Gastrocnemius medialis (tissue), 4 donors: ENCODE measurements around the gene PGAP6. TPM values are rescaled to one million over a fixed set of nuclear protein-coding genes. Genes with fewer than 3 reads are reported as not detected.
"Not testable (repeated sequence)": the region's sequence is repeated elsewhere in the genome, so short reads cannot be mapped to it uniquely, and the experiment has no call there.

Experiments used
- ATAC-seq, 2 donors: fragments of 150-250 bp; one replicate each; pipeline ENCODE4 v1.9.1; 2016
- DNase-seq, 2 donors: peaks; one replicate each; pipeline ENCODE4 v3.0.0-alpha.2; 2019
- H3K27ac ChIP-seq, 4 donors: fragments of 200-600 bp; sonication (generic); 1 replicate in 1 of 4; 2 replicates in 3 of 4; pipeline ENCODE4 v1.5.1; 2016 to 2018; ENCODE audit warnings: mild to moderate bottlenecking in 2 of 4, moderate library complexity in 1 of 4
- H3K27me3 ChIP-seq, 3 donors: fragments of 200-600 bp; sonication (generic) in 2 of 3; 1 replicate in 1 of 3; 2 replicates in 2 of 3; pipeline versions ENCODE4 v1.5.1 to v1.6.0; 2016 to 2019; ENCODE audit warnings: mild to moderate bottlenecking in 1 of 3, moderate library complexity in 1 of 3
- H3K36me3 ChIP-seq, 2 donors: fragments of 200-600 bp; sonication (generic) in 1 of 2; one replicate each; pipeline ENCODE4 v1.5.1; 2017 to 2018
- H3K4me1 ChIP-seq, 2 donors: fragments of 200-600 bp; sonication (generic) in 1 of 2; one replicate each; pipeline ENCODE4 v1.5.1; 2016 to 2017; ENCODE audit warnings: mild to moderate bottlenecking in 2 of 2
- H3K4me3 ChIP-seq, 4 donors: fragments of 200-600 bp; sonication (generic) in 3 of 4; 1 replicate in 1 of 4; 2 replicates in 3 of 4; pipeline ENCODE4 v1.5.1; 2016 to 2019; ENCODE audit warnings: mild to moderate bottlenecking in 2 of 4
- H3K9me3 ChIP-seq, 3 donors: fragments of 200-600 bp; sonication (generic) in 2 of 3; 1 replicate in 1 of 3; 2 replicates in 2 of 3; pipeline ENCODE4 v1.5.1; 2016 to 2019
- CTCF ChIP-seq, 5 experiments: fragments of 450-650 bp in 3 of 5; fragments of 200-600 bp in 2 of 5; sonication (generic) in 2 of 5; IDR thresholded peaks in 4 of 5; conservative IDR thresholded peaks in 1 of 5; 1 replicate in 4 of 5; 2 replicates in 1 of 5; pipeline ENCODE4 v1.5.1; 2016 to 2019; ENCODE audit warnings: antibody characterized with exemption in 5 of 5, mild to moderate bottlenecking in 3 of 5, moderate library complexity in 3 of 5
- POLR2A ChIP-seq, 2 donors: fragments of 450-650 bp; IDR thresholded peaks; one replicate each; pipeline ENCODE4 v1.6.1; 2017; ENCODE audit warnings: antibody characterized with exemption in 2 of 2, mild to moderate bottlenecking in 2 of 2, moderate library complexity in 2 of 2
- in situ Hi-C, 4 donors: fragments of 200-750 bp; cut with MboI; loops; one replicate each; pipeline versions ENCODE4 v1.15.0 to v1.8.0; 2017; ENCODE audit warnings: low sequenced_read_pairs in 4 of 4
- intact Hi-C: fragments of 100-400 bp; cut with DNase I; formaldehyde crosslinking; loops from one replicate; pipeline ENCODE4 v1.15.1; 2023; ENCODE audit warnings: low total_unique reads
- total RNA-seq, 4 donors: library from RNA; depleted of rRNA; stranded (reverse); fragments of >200 nt; gene quantifications; one replicate each; pipeline versions ENCODE4 v1.1.0 to v1.2.3, GENCODE V29; 2016

PGAP6 gene
- total RNA-seq, 4 donors from 2014 or later = 31.5 to 63.3 (median 50.8) TPM

DNA sequence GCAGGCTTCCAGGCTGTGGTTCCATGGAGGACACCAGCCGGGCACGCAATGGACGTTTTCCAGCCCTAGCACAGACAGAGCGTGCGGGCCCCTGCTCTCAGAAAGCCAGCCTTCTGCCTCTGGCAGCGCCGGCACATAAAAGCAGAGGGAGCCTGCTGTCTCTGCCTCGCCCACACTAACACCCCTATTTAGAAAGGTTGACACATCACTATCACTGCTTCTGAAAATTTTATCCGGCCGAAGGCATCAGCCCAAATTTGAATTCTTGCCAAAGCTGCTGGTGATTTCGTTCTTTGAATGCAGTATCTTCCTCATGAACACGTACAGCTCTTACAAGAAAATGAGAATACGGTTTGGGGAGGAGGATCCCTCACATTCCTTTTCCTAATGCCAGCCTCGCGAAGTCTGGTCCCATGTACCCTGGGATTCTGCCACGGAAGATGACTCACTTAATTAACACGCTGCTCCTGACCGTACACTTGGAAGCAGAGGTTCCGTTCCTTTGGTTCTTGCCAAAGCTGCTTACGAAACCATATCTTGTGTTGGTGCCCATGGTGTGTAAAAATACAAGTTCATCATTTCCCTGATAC, 42.4 kb upstream of the PGAP6 start:
- Histone ChIP-seq H3K27ac (peak overlapping the region; percentile 93 to 100 (median 99)), H3K4me1 (peaks cover 36 to 39% of the 10 kb centered on the region in 2 donors), H3K36me3 (no peaks in the 10 kb centered on the region), H3K4me3 (peak overlapping the region; percentile 62 to 76 (median 70)), H3K9me3 (no peaks in the 10 kb centered on the region), H3K27me3 (no peaks in the 10 kb centered on the region)
- intact Hi-C loops = loop anchor here (1.0 to 2.0 kb wide), 3 partner anchors 22 to 111 kb away; partner anchors contain the start of gene CAPN15
- TF ChIP-seq POLR2A (IDR thresholded peaks at IDR 0.05) = peak; percentile 90
- no peak for TF ChIP-seq CTCF (IDR thresholded peaks at IDR 0.05 in 4 of 5, conservative IDR thresholded peaks at IDR 0.05 in 1 of 5)
- peak; percentile 93 to 94 for DNase-seq
- in situ Hi-C loops = no loop called here
- peak; percentile 84 to 85 for ATAC-seq

GRCh38 chr16:422179-422578, 40.4 kb upstream of the PGAP6 start:
- H3K9me3 ChIP-seq, intact Hi-C loops, H3K4me3 ChIP-seq, ATAC-seq, DNase-seq, in situ Hi-C loops, H3K36me3 ChIP-seq, H3K27me3 ChIP-seq, H3K27ac ChIP-seq: not testable (repeated sequence)
- H3K4me1 ChIP-seq = peaks cover 17 to 19% of the 10 kb centered on the region in 2 donors

GRCh38 chr16:415170-415498, 33.4 kb upstream of the PGAP6 start:
- H3K4me3 ChIP-seq, H3K4me1 ChIP-seq, DNase-seq, H3K27me3 ChIP-seq, H3K36me3 ChIP-seq, intact Hi-C loops, H3K9me3 ChIP-seq, in situ Hi-C loops, ATAC-seq, H3K27ac ChIP-seq: not testable (repeated sequence)

DNA sequence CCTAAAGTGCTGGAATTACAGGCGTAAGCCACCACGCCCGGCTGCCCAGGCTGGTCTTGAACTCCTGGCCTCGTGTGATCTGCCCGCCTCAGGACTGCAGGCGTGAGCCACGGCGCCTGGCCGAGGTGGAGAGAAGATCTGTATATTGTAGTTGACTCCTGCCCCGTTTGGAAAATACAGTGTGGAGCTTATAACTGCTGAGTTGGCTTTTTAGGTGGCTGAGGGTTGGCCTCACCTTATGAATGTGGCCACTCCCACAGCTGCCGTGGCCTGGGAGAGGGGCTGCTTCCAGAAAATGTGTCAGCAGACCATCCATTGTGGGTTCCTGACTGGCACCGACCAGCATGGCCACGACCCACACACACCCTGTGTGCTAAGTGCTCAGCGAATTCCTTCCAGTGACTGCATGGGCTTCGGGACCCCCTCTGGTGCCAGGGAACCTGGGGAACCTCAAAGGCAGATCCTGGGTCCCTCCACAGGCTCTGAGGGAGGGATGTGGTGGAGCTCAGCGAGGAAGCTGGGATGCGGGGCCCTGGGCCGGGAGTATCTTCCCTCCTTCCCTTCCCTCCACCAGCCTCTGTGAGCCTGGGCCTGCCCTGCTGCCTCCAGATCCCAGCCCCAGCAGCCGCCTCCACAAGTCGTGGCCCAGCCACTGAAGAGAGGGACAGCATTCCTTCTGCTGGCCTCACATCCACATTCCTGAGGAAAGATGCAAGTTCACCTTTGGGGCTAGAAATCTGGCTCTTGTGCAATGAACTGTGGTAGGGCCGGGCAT, 32.8 kb upstream of the PGAP6 start:
- no peak for DNase-seq
- TF ChIP-seq POLR2A (IDR thresholded peaks at IDR 0.05) = no peak
- no peak for TF ChIP-seq CTCF (IDR thresholded peaks at IDR 0.05 in 4 of 5, conservative IDR thresholded peaks at IDR 0.05 in 1 of 5)
- no peak overlapping the region for H3K4me3 ChIP-seq
- H3K9me3 ChIP-seq = no peaks in the 10 kb centered on the region
- in situ Hi-C loops (no loop called here), intact Hi-C loops (no loop called here)
- H3K27me3 ChIP-seq = no peaks in the 10 kb centered on the region
- peaks cover 0 to 6% of the 10 kb centered on the region in 2 donors for H3K36me3 ChIP-seq
- ATAC-seq = no peak
- no peaks in the 10 kb centered on the region for H3K4me1 ChIP-seq
- H3K27ac ChIP-seq = no peak overlapping the region

- H3K36me3 ChIP-seq = peaks cover 0 to 6% of the 10 kb centered on the region in 2 donors
- no peak for ATAC-seq
- no peaks in the 10 kb centered on the region for H3K4me1 ChIP-seq
- H3K27ac ChIP-seq = no peak overlapping the region
- no peaks in the 10 kb centered on the region for H3K27me3 ChIP-seq
- intact Hi-C loops = no loop called here
- no peak for DNase-seq
- no peaks in the 10 kb centered on the region for H3K9me3 ChIP-seq
- in situ Hi-C loops = no loop called here
- no peak overlapping the region for H3K4me3 ChIP-seq
- TF ChIP-seq CTCF (IDR thresholded peaks at IDR 0.05 in 4 of 5, conservative IDR thresholded peaks at IDR 0.05 in 1 of 5) = no peak
- TF ChIP-seq POLR2A (IDR thresholded peaks at IDR 0.05) = no peak
These were observed 29.9 kb upstream of the PGAP6 start for GRCh38 chr16:411576-412265.
